Measurements from ENCODE around the gene SCLY. TPM values are rescaled to one million over a fixed set of nuclear protein-coding genes. Genes with fewer than 3 reads are reported as not detected.
A peak's percentile ranks its signal among the peaks of the same experiment; 100 is the strongest.

SCLY gene
- total and polyA plus RNA-seq, 2 of the 13 experiments (the other 11 are each of a cell fraction or from before 2014, with no cell fraction given), result 27.9 to 38.6 TPM

DNA sequence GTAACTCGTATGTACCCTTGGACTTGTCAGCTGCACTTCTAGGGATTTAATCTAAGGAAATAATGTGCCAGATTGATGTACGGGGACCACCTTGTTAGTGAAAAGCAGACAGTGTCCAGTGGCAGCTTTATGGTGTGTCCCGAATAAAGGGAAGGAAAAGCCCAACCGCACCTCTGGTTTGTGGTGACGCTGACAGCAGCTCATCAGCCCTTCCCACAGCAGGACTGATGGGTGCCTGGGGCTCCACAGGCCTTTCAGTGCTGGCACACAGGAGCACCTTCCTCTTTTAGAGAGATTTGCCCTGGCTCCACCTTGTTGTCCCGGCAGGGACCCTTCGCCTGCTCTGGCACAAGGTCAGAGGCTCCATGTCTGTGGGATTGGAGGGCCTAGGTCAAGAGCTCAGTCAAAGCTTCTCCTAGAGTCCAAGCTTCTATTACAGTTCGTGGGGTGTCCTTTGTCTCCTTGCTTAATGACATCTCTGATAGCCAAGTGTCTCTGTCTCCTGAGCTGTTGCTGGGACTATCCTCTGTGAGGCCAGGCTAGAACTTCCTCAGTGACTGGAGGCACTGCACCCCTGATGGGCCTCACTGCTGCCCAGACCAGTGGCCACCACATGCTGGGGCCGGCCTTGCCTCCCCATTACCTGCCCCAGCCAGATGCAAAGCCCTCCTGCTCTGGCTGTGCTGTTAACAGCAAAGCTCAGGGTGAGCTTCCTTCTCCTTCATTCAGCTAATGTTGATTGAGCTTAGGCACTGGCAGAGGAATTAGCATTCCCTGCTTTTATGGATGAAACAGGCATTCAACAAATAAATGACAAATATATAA is 33.0 kb upstream of the SCLY start:
- FAIRE-seq, result no peak
- 99% methylated on average over 6 of the region's 9 CpGs for WGBS (ENCODE audit: low lambda C conversion rate)
- POLR2A ChIA-PET, result interaction anchor here (0.5 to 2.8 kb wide), 2 partner anchors 33 to 40 kb away, joined by 3 to 14 read pairs; partner anchors contain the start of gene SCLY

More for the DNA sequence above, 33.0 kb upstream of the SCLY start:
- H2AFZ ChIP-seq (ENCODE audit: low read length), result no peak overlapping the region
- H3K27me3 ChIP-seq (ENCODE audit: control insufficient read depth in 1 of 2, insufficient read depth in 2 of 2, low read length in 2 of 2), result no peaks in the 10 kb centered on the region
- no peaks in the 10 kb centered on the region for H4K20me1 ChIP-seq (ENCODE audit: insufficient read depth, low read length)
- CTCF ChIA-PET (ENCODE audit: low intra/inter-chr PET ratio, low total read pairs), result no interaction called here
- H3K4me3 ChIP-seq (replicated peaks in 1 of 3; ENCODE audit: insufficient read depth in 1 of 3, low read depth in 2 of 3, low read length in 3 of 3), result no peak overlapping the region
- in situ Hi-C loops (cut with HindIII; ENCODE audit: extremely low pct_ligation_motif_present, low pct_unique_long_range_greater_than_20kb), result no loop called here
- TF ChIP-seq SMAD1 (CRISPR knock-in tag; IDR thresholded peaks at IDR 0.05; ENCODE audit: borderline replicate concordance, low read depth), result no peak
- TF ChIP-seq ZNF687 (CRISPR knock-in tag; IDR thresholded peaks at IDR 0.05), result peak; percentile 19; the same call in 1 of the 2 replicates
- TF ChIP-seq SP2 (CRISPR knock-in tag; IDR thresholded peaks at IDR 0.05), result peak; percentile 36; the same call in 1 of the 2 replicates
- peaks cover 20 to 42% of the 10 kb centered on the region in 2 experiments for H3K36me3 ChIP-seq (replicated peaks in 1 of 2; ENCODE audit: control insufficient read depth in 1 of 2, insufficient read depth in 2 of 2, low read length in 2 of 2)
- no peaks in the 10 kb centered on the region for H3K9me3 ChIP-seq (ENCODE audit: low read length)
- no peaks in the 10 kb centered on the region for H3K79me2 ChIP-seq (ENCODE audit: insufficient read depth, low read length)
- no peak for ATAC-seq
- DNase-seq (ENCODE audit: low spot score), result no peak
- H3K4me2 ChIP-seq (ENCODE audit: low read depth, low read length), result no peak overlapping the region
- peaks cover 14% of the 10 kb centered on the region for H3K4me1 ChIP-seq (ENCODE audit: insufficient read depth, low read length)
- no peak overlapping the region for H3K27ac ChIP-seq (ENCODE audit: extremely low read length, insufficient read depth, low read length)
- intact Hi-C loops (cut with micrococcal nuclease; ENCODE audit: unreplicated experiment), result no loop called here
- BruUV-seq (replicated peaks), result no TSS peak
- H3K9ac ChIP-seq (ENCODE audit: insufficient read depth, low read depth, low read length), result no peak overlapping the region
